Psoas muscle (tissue), 8 donors: Measurements from ENCODE around the gene TBRG1. TPM values are rescaled to one million over a fixed set of nuclear protein-coding genes. Genes with fewer than 3 reads are reported as not detected.

Experiments used
- ATAC-seq, 4 donors: fragments of 200-7000 bp; cut with Tn5 transposase; one replicate each; pipeline ENCODE4 v1.9.1; 2020; ENCODE audit warnings: moderate library complexity in 3 of 4, mild to moderate bottlenecking in 2 of 4
- DNase-seq, 2 donors: peaks; one replicate each; pipeline ENCODE4 v3.0.0-alpha.2; 2020
- H3K27ac ChIP-seq: fragments of 200-600 bp; one replicate; pipeline ENCODE4 v1.8.0; 2022
- H3K27me3 ChIP-seq, 3 donors: fragments of 200-600 bp in 1 of 3; one replicate each; pipeline versions ENCODE4 v1.6.1 to v1.8.0; 2013 to 2022; ENCODE audit warnings: low read length in 2 of 3, mild to moderate bottlenecking in 2 of 3, moderate library complexity in 1 of 3; ENCODE audit not compliant: insufficient read depth in 3 of 3
- H3K36me3 ChIP-seq, 2 donors: fragments of 200-600 bp in 1 of 2; one replicate each; pipeline versions ENCODE4 v1.6.1 to v1.8.0; 2013 to 2022; ENCODE audit warnings: low read depth in 1 of 2, mild to moderate bottlenecking in 1 of 2, moderate library complexity in 1 of 2; ENCODE audit not compliant: insufficient read depth in 1 of 2
- H3K4me1 ChIP-seq: fragments of 200-600 bp; one replicate; pipeline ENCODE4 v1.8.0; 2022
- H3K4me3 ChIP-seq: fragments of 200-600 bp; one replicate; pipeline ENCODE4 v1.8.0; 2022; ENCODE audit warnings: mild to moderate bottlenecking
- H3K9me3 ChIP-seq: fragments of 200-600 bp; one replicate; pipeline ENCODE4 v1.8.0; 2022
- CTCF ChIP-seq: fragments of 200-600 bp; IDR thresholded peaks from one replicate; pipeline ENCODE4 v1.8.0; 2022; ENCODE audit warnings: antibody characterized with exemption
- WGBS, 3 donors: extraction: QIAGEN DNeasy Blood & Tissue Kit; methylation state at CpG; one replicate each; pipeline versions ENCODE4 v1.1.6 to v1.1.7; 2013; 5-methylcytosine and 5-hydroxymethylcytosine counted together
- intact Hi-C, 2 donors: fragments of 100-400 bp; cut with DNase I; formaldehyde crosslinking; loops; one replicate each; pipeline versions ENCODE4 v1.11.0 to v1.14.2; 2022
- polyA plus RNA-seq, 3 donors: library from polyadenylated mRNA; stranded (reverse); fragments of 200-250 nt; gene quantifications; one replicate each; pipeline ENCODE4 v1.2.3, GENCODE V29; 2013
- total RNA-seq, 4 donors: library from RNA; stranded (reverse); fragmentation: NEBNext Ultra II Directional in 2 of 4; extraction: Animal tissue kit (Norgen Biotek cat#: 25700) in 2 of 4; gene quantifications; one replicate each; pipeline versions ENCODE4 v1.2.1 to v1.2.4, GENCODE V29; 2021 to 2023
- donor health status: healthy with polysubstance abuse.
- donor health status: DM: no; HTN: no; CAD: no; lungs with moderate emphysema.
- donor health status: Bipolar disorder and iron deficiency.
- donor health status: healthy.
- donor health status: DM: yes; HTN: yes; CAD: no.
- donor health status: DM: no; HTN: no; CAD: no.
- donor health status: DM: no; HTN: no; CAD: no.
- donor health status: DM: yes; HTN: yes; CAD: no.

Gene TBRG1
- total and polyA plus RNA-seq, 7 donors: 24.2 to 99.3 (median 30.5) TPM

- H3K4me3 ChIP-seq: no peak overlapping the region
- 90 to 97% (median 95%) methylated on average over 1 of the region's 1 CpG for WGBS, 3 donors
- intact Hi-C loops: no loop called here
- H3K36me3 ChIP-seq: peaks cover 21 to 98% of the 10 kb centered on the region in 2 donors
- no peak for TF ChIP-seq CTCF
- H3K27ac ChIP-seq: no peak overlapping the region
- no peaks in the 10 kb centered on the region for H3K4me1 ChIP-seq
- DNase-seq: no peak
- H3K27me3 ChIP-seq: no peaks in the 10 kb centered on the region
- no peaks in the 10 kb centered on the region for H3K9me3 ChIP-seq
- no peak for ATAC-seq
These were observed 10.7 kb downstream of the TBRG1 start for GRCh38 chr11:124633355-124633754.

- Histone ChIP-seq H3K4me3 (no peak overlapping the region), H3K9me3 (no peaks in the 10 kb centered on the region), H3K27me3 (no peaks in the 10 kb centered on the region), H3K4me1 (no peaks in the 10 kb centered on the region), H3K27ac (no peak overlapping the region), H3K36me3 (peaks cover 15 to 91% of the 10 kb centered on the region in 2 donors)
- ATAC-seq (no peak), DNase-seq (no peak)
- no peak for TF ChIP-seq CTCF
- 70 to 82% (median 72%) methylated on average over 3 of the region's 3 CpGs for WGBS, 3 donors
- intact Hi-C loops: no loop called here
These were observed 13.3 kb downstream of the TBRG1 start for GRCh38 chr11:124635932-124636331.

GRCh38 chr11:124638500-124638899 is 15.8 kb downstream of the TBRG1 start:
- H3K36me3 ChIP-seq: peaks cover 7 to 70% of the 10 kb centered on the region in 2 donors
- no peak overlapping the region for H3K4me3 ChIP-seq
- no peak overlapping the region for H3K27ac ChIP-seq
- no peak for TF ChIP-seq CTCF
- no peaks in the 10 kb centered on the region for H3K9me3 ChIP-seq
- 90 to 96% (median 94%) methylated on average over 3 of the region's 3 CpGs for WGBS, 3 donors
- ATAC-seq: no peak
- DNase-seq: no peak
- no peaks in the 10 kb centered on the region for H3K4me1 ChIP-seq
- intact Hi-C loops: no loop called here
- no peaks in the 10 kb centered on the region for H3K27me3 ChIP-seq

- 61 to 75% (median 69%) methylated on average over 1 of the region's 1 CpG for WGBS, 3 donors
These were observed 16.5 kb downstream of the TBRG1 start for GRCh38 chr11:124639186-124639585.

More at GRCh38 chr11:124639186-124639585, 16.5 kb downstream of the TBRG1 start:
- no peak for DNase-seq
- Histone ChIP-seq H3K4me1 (no peaks in the 10 kb centered on the region), H3K27ac (no peak overlapping the region), H3K36me3 (peaks cover 7 to 63% of the 10 kb centered on the region in 2 donors), H3K27me3 (no peaks in the 10 kb centered on the region), H3K4me3 (no peak overlapping the region), H3K9me3 (no peaks in the 10 kb centered on the region)
- TF ChIP-seq CTCF: no peak
- no peak for ATAC-seq
- intact Hi-C loops: no loop called here
